Lower leg skin (tissue), 4 donors: ENCODE measurements around the gene ZMYM2. TPM values are rescaled to one million over a fixed set of nuclear protein-coding genes. Genes with fewer than 3 reads are reported as not detected.

Experiments used
- DNase-seq, 2 donors: peaks; one replicate each; pipeline ENCODE4 v3.0.0-alpha.2; 2019; ENCODE audit warnings: low spot score in 2 of 2
- H3K4me3 ChIP-seq: fragments of 200-600 bp; sonication (generic); 2 replicates; pipeline ENCODE4 v1.5.1; 2017; ENCODE audit warnings: mild to moderate bottlenecking, low read depth; ENCODE audit not compliant: poor library complexity, severe bottlenecking
- POLR2A ChIP-seq, 2 donors: fragments of 450-650 bp; IDR thresholded peaks; one replicate each; pipeline ENCODE4 v1.6.1; 2016 to 2017; ENCODE audit warnings: antibody characterized with exemption in 2 of 2, mild to moderate bottlenecking in 1 of 2, moderate library complexity in 1 of 2
- WGBS, 2 donors: methylation state at CpG; one replicate each; pipeline ENCODE4 v1.1.5; 2018; 5-methylcytosine and 5-hydroxymethylcytosine counted together
- intact Hi-C: fragments of 100-400 bp; cut with DNase I; formaldehyde crosslinking; loops from one replicate; pipeline ENCODE4 v1.15.0; 2023; ENCODE audit warnings: low total_unique reads
- total RNA-seq, 4 donors: library from RNA; depleted of rRNA; stranded (reverse); fragments of >200 nt; gene quantifications; one replicate each; pipeline ENCODE4 v1.1.0, GENCODE V29; 2016
- TF ChIP-seq, protein P1 (sequence below), 3 donors: fragments of 450-650 bp; IDR thresholded peaks; one replicate each; pipeline ENCODE4 v1.5.1; 2016; ENCODE audit warnings: antibody characterized with exemption in 3 of 3, mild to moderate bottlenecking in 3 of 3, moderate library complexity in 2 of 3

ZMYM2 gene
- total RNA-seq, 4 donors from 2014 or later: 37.5 to 58.2 (median 49.5) TPM

DNA sequence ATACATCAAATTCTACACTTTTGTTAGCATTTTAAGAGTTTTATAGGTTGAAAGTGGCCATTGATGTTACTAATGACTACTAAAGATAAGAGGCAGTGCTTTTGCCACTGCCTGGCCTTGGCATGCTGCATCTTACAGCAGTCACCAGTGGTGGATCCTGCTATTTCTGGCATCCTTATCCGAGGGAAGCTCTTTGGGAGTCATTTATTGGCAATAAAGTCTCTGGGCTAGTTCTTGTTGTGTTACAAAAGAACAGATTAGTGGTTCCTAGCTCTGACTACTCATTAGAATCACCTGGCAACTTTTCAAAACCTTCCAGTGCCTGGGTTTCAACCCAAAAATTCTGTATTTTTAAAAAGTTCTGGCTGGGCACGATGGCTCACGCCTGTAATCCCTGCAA is 94.5 kb downstream of the ZMYM2 start:
- intact Hi-C loops: no loop called here
- no peak overlapping the region for H3K4me3 ChIP-seq
- TF ChIP-seq POLR2A (IDR thresholded peaks at IDR 0.05): no peak
- TF ChIP-seq, protein P1, sequence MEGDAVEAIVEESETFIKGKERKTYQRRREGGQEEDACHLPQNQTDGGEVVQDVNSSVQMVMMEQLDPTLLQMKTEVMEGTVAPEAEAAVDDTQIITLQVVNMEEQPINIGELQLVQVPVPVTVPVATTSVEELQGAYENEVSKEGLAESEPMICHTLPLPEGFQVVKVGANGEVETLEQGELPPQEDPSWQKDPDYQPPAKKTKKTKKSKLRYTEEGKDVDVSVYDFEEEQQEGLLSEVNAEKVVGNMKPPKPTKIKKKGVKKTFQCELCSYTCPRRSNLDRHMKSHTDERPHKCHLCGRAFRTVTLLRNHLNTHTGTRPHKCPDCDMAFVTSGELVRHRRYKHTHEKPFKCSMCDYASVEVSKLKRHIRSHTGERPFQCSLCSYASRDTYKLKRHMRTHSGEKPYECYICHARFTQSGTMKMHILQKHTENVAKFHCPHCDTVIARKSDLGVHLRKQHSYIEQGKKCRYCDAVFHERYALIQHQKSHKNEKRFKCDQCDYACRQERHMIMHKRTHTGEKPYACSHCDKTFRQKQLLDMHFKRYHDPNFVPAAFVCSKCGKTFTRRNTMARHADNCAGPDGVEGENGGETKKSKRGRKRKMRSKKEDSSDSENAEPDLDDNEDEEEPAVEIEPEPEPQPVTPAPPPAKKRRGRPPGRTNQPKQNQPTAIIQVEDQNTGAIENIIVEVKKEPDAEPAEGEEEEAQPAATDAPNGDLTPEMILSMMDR (IDR thresholded peaks at IDR 0.05): no peak
- 80 to 84% methylated on average over 3 of the region's 3 CpGs for WGBS, 2 donors
- no peak for DNase-seq

DNA sequence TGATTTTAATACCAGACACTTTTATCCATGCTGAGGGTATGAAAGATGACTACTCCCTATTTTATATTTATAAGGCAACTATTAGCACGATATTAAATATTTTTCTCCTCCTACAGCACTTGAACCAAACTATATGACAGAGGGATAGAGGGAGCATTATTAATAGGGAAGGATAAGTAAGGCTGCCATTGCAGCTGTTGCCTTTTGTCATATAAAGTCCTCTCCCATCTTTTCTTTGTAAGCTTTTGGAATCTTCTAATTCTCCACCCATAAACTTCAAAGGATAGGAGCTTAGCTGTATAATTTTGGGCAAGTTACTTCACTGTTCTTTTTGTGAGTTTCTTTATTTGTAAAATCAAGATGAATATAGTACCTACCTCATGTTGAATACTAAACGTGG is 95.4 kb downstream of the ZMYM2 start:
- no peak overlapping the region for H3K4me3 ChIP-seq
- TF ChIP-seq, protein P1 (IDR thresholded peaks at IDR 0.05): no peak
- no peak for TF ChIP-seq POLR2A (IDR thresholded peaks at IDR 0.05)
- 82 to 89% methylated on average over 2 of the region's 2 CpGs for WGBS, 2 donors
- intact Hi-C loops: no loop called here
- no peak for DNase-seq

DNA sequence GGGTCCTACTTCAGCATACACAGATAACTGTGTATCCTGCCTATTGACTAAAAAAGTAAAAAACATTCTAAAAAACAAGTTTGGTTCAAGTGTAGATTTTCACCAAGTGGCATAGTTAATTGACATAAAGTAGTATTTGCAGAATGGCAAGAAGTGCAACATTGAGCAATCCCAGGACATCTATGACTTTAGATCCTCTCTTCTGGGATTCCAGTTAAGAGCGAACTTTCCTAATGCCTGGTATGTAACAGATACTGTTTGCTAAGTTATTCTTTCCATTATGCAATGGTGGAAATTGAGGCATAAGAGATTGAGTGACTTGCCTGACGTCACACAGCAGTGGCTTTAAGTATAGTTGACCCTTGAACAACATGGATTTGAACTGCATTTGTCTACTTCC is 96.1 kb downstream of the ZMYM2 start:
- WGBS, 2 donors: 94 to 96% methylated on average over 2 of the region's 2 CpGs
- intact Hi-C loops: no loop called here

DNA sequence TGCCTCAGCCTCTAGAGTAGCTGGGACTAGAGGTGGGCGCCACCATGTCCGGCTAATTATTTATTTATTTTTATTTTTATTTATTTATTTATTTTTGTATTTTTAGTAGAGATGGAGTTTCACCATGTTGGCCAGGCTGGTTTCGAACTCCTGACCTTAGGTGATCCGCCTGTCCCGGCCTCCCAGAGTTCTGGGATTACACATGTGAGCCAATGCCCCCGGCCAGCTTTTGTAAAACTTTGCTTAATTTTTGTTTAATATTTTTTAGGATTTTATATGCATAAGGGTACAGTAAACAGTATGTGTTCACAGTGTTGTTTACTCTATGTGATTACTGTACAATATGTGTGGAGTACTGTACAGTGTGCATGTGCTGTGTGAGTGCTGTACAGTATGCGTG is 98.7 kb downstream of the ZMYM2 start:
- 96 to 97% methylated on average over 7 of the region's 7 CpGs for WGBS, 2 donors

More for the DNA sequence above, 96.1 kb downstream of the ZMYM2 start:
- no peak overlapping the region for H3K4me3 ChIP-seq
- DNase-seq: no peak
- TF ChIP-seq, protein P1 (IDR thresholded peaks at IDR 0.05): no peak
- TF ChIP-seq POLR2A (IDR thresholded peaks at IDR 0.05): no peak

DNA sequence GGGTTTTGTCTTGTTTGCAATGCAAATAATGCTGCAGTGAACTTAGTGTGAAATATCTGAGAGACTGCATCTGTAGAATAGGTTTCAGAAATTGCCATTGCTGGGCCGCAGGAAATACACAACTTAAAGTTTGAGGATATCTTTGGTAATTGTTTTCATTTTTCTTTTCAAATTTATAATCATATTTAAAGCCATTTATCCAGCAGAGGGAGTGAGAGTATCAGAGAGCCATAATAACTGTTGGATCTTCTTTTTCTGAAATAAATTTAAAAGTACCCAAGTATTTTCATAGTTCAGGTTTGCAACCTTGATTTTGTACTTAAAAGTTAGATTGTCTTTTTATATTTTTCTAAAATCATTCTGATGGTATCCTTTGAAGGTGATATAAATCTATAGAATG is 99.4 kb downstream of the ZMYM2 start:
- intact Hi-C loops: no loop called here
- WGBS, 2 donors: 86 to 95% methylated on average over 1 of the region's 1 CpG
- DNase-seq: no peak
- TF ChIP-seq, protein P1 (IDR thresholded peaks at IDR 0.05): no peak
- no peak for TF ChIP-seq POLR2A (IDR thresholded peaks at IDR 0.05)
- H3K4me3 ChIP-seq: no peak overlapping the region

More for the DNA sequence above, 98.7 kb downstream of the ZMYM2 start:
- DNase-seq: no peak
- no peak overlapping the region for H3K4me3 ChIP-seq
- TF ChIP-seq, protein P1 (IDR thresholded peaks at IDR 0.05): no peak
- TF ChIP-seq POLR2A (IDR thresholded peaks at IDR 0.05): no peak
- intact Hi-C loops: no loop called here

DNA sequence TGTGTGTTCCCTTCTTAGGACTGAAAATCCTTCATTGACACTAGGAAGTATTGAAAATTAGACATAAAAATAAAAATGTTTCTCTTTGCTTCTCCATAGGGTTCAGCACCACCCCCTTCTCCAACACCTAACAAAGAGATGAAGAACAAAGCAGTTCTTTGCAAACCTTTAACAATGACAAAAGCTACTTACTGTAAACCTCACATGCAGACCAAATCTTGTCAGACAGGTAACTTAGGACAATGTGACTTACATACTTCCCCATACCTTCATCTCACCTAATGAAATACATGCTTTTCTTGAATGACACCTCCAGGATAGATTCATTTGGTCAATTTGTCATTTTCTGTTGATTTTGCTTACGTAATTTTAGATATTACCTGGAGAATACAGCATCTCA is 99.9 kb downstream of the ZMYM2 start:
- DNase-seq: no peak
- no peak for TF ChIP-seq POLR2A (IDR thresholded peaks at IDR 0.05)
- TF ChIP-seq, protein P1 (IDR thresholded peaks at IDR 0.05): no peak
- 98 to 100% methylated on average over 1 of the region's 1 CpG for WGBS, 2 donors
- H3K4me3 ChIP-seq: no peak overlapping the region
- intact Hi-C loops: no loop called here
